ENCODE measurements around the gene MYO7A.

MYO7A gene

GRCh38 chr11:77086521-77087472 lies 41.2 kb upstream of the MYO7A start:
- Histone ChIP-seq H3K27me3 (ENCODE audit: control insufficient read depth, insufficient read depth, low read length) (no peaks in the 10 kb centered on the region), H3K4me1 (ENCODE audit: control insufficient read depth, insufficient read depth, low read length) (no peaks in the 10 kb centered on the region), H3K4me3 (ENCODE audit: low read depth, low read length) (no peak overlapping the region), H3K9ac (ENCODE audit: low read depth, low read length) (no peak overlapping the region), H3K36me3 (ENCODE audit: control insufficient read depth, insufficient read depth, low read length) (no peaks in the 10 kb centered on the region), H3K27ac (ENCODE audit: low read depth, low read length) (no peak overlapping the region), H3K9me3 (ENCODE audit: control insufficient read depth, insufficient read depth, low read length) (no peaks in the 10 kb centered on the region)

GRCh38 chr11:77087723-77088225 lies 40.3 kb upstream of the MYO7A start:
- H3K36me3 ChIP-seq (ENCODE audit: control insufficient read depth, insufficient read depth, low read length), result no peaks in the 10 kb centered on the region
- H3K4me1 ChIP-seq (ENCODE audit: control insufficient read depth, insufficient read depth, low read length), result no peaks in the 10 kb centered on the region
- no peak overlapping the region for H3K27ac ChIP-seq (ENCODE audit: low read depth, low read length)
- no peaks in the 10 kb centered on the region for H3K9me3 ChIP-seq (ENCODE audit: control insufficient read depth, insufficient read depth, low read length)
- no peak overlapping the region for H3K9ac ChIP-seq (ENCODE audit: low read depth, low read length)
- H3K4me3 ChIP-seq (ENCODE audit: low read depth, low read length), result no peak overlapping the region
- H3K27me3 ChIP-seq (ENCODE audit: control insufficient read depth, insufficient read depth, low read length), result no peaks in the 10 kb centered on the region

GRCh38 chr11:77088236-77089003 lies 39.6 kb upstream of the MYO7A start:
- H3K9ac ChIP-seq (ENCODE audit: low read depth, low read length), result no peak overlapping the region
- no peaks in the 10 kb centered on the region for H3K27me3 ChIP-seq (ENCODE audit: control insufficient read depth, insufficient read depth, low read length)
- H3K36me3 ChIP-seq (ENCODE audit: control insufficient read depth, insufficient read depth, low read length), result no peaks in the 10 kb centered on the region
- H3K4me3 ChIP-seq (ENCODE audit: low read depth, low read length), result no peak overlapping the region
- no peaks in the 10 kb centered on the region for H3K9me3 ChIP-seq (ENCODE audit: control insufficient read depth, insufficient read depth, low read length)
- no peak overlapping the region for H3K27ac ChIP-seq (ENCODE audit: low read depth, low read length)
- no peaks in the 10 kb centered on the region for H3K4me1 ChIP-seq (ENCODE audit: control insufficient read depth, insufficient read depth, low read length)

- H3K9me3 ChIP-seq (ENCODE audit: control insufficient read depth, insufficient read depth, low read length), result no peaks in the 10 kb centered on the region
- no peaks in the 10 kb centered on the region for H3K4me1 ChIP-seq (ENCODE audit: control insufficient read depth, insufficient read depth, low read length)
- no peak overlapping the region for H3K4me3 ChIP-seq (ENCODE audit: low read depth, low read length)
- H3K9ac ChIP-seq (ENCODE audit: low read depth, low read length), result no peak overlapping the region
- H3K27ac ChIP-seq (ENCODE audit: low read depth, low read length), result no peak overlapping the region
- H3K27me3 ChIP-seq (ENCODE audit: control insufficient read depth, insufficient read depth, low read length), result no peaks in the 10 kb centered on the region
- H3K36me3 ChIP-seq (ENCODE audit: control insufficient read depth, insufficient read depth, low read length), result no peaks in the 10 kb centered on the region
These were observed 39.0 kb upstream of the MYO7A start for GRCh38 chr11:77089004-77089545.

- no peak overlapping the region for H3K9ac ChIP-seq (ENCODE audit: low read depth, low read length)
- no peak overlapping the region for H3K27ac ChIP-seq (ENCODE audit: low read depth, low read length)
- no peak overlapping the region for H3K4me3 ChIP-seq (ENCODE audit: low read depth, low read length)
- H3K4me1 ChIP-seq (ENCODE audit: control insufficient read depth, insufficient read depth, low read length), result no peaks in the 10 kb centered on the region
- no peaks in the 10 kb centered on the region for H3K9me3 ChIP-seq (ENCODE audit: control insufficient read depth, insufficient read depth, low read length)
- no peaks in the 10 kb centered on the region for H3K27me3 ChIP-seq (ENCODE audit: control insufficient read depth, insufficient read depth, low read length)
- H3K36me3 ChIP-seq (ENCODE audit: control insufficient read depth, insufficient read depth, low read length), result no peaks in the 10 kb centered on the region
These were observed 38.0 kb upstream of the MYO7A start for GRCh38 chr11:77090046-77090372.

GRCh38 chr11:77090373-77091111 lies 37.5 kb upstream of the MYO7A start:
- Histone ChIP-seq H3K4me3 (ENCODE audit: low read depth, low read length) (no peak overlapping the region), H3K27me3 (ENCODE audit: control insufficient read depth, insufficient read depth, low read length) (no peaks in the 10 kb centered on the region), H3K4me1 (ENCODE audit: control insufficient read depth, insufficient read depth, low read length) (no peaks in the 10 kb centered on the region), H3K27ac (ENCODE audit: low read depth, low read length) (no peak overlapping the region), H3K36me3 (ENCODE audit: control insufficient read depth, insufficient read depth, low read length) (no peaks in the 10 kb centered on the region), H3K9me3 (ENCODE audit: control insufficient read depth, insufficient read depth, low read length) (no peaks in the 10 kb centered on the region), H3K9ac (ENCODE audit: low read depth, low read length) (no peak overlapping the region)

- no peak overlapping the region for H3K27ac ChIP-seq (ENCODE audit: low read depth, low read length)
- H3K9me3 ChIP-seq (ENCODE audit: control insufficient read depth, insufficient read depth, low read length), result no peaks in the 10 kb centered on the region
- no peaks in the 10 kb centered on the region for H3K4me1 ChIP-seq (ENCODE audit: control insufficient read depth, insufficient read depth, low read length)
- H3K4me3 ChIP-seq (ENCODE audit: low read depth, low read length), result no peak overlapping the region
- H3K36me3 ChIP-seq (ENCODE audit: control insufficient read depth, insufficient read depth, low read length), result no peaks in the 10 kb centered on the region
- no peak overlapping the region for H3K9ac ChIP-seq (ENCODE audit: low read depth, low read length)
- H3K27me3 ChIP-seq (ENCODE audit: control insufficient read depth, insufficient read depth, low read length), result no peaks in the 10 kb centered on the region
These were observed 36.7 kb upstream of the MYO7A start for GRCh38 chr11:77091146-77091940.

- Histone ChIP-seq H3K27ac (ENCODE audit: low read depth, low read length) (no peak overlapping the region), H3K36me3 (ENCODE audit: control insufficient read depth, insufficient read depth, low read length) (no peaks in the 10 kb centered on the region), H3K4me3 (ENCODE audit: low read depth, low read length) (no peak overlapping the region), H3K27me3 (ENCODE audit: control insufficient read depth, insufficient read depth, low read length) (no peaks in the 10 kb centered on the region), H3K9me3 (ENCODE audit: control insufficient read depth, insufficient read depth, low read length) (no peaks in the 10 kb centered on the region), H3K9ac (ENCODE audit: low read depth, low read length) (no peak overlapping the region), H3K4me1 (ENCODE audit: control insufficient read depth, insufficient read depth, low read length) (no peaks in the 10 kb centered on the region)
These were observed 35.7 kb upstream of the MYO7A start for GRCh38 chr11:77092382-77092781.

GRCh38 chr11:77093056-77093891 lies 34.8 kb upstream of the MYO7A start:
- no peak overlapping the region for H3K9ac ChIP-seq (ENCODE audit: low read depth, low read length)
- H3K4me3 ChIP-seq (ENCODE audit: low read depth, low read length), result no peak overlapping the region
- H3K9me3 ChIP-seq (ENCODE audit: control insufficient read depth, insufficient read depth, low read length), result no peaks in the 10 kb centered on the region
- H3K27me3 ChIP-seq (ENCODE audit: control insufficient read depth, insufficient read depth, low read length), result no peaks in the 10 kb centered on the region
- H3K4me1 ChIP-seq (ENCODE audit: control insufficient read depth, insufficient read depth, low read length), result no peaks in the 10 kb centered on the region
- H3K36me3 ChIP-seq (ENCODE audit: control insufficient read depth, insufficient read depth, low read length), result no peaks in the 10 kb centered on the region
- no peak overlapping the region for H3K27ac ChIP-seq (ENCODE audit: low read depth, low read length)
